ENCODE results near the gene LRFN2. TPM values are rescaled to one million over a fixed set of nuclear protein-coding genes. Genes with fewer than 3 reads are reported as not detected.

The LRFN2 gene
- total RNA-seq, 1 experiment from 2014 or later: not detected

DNA sequence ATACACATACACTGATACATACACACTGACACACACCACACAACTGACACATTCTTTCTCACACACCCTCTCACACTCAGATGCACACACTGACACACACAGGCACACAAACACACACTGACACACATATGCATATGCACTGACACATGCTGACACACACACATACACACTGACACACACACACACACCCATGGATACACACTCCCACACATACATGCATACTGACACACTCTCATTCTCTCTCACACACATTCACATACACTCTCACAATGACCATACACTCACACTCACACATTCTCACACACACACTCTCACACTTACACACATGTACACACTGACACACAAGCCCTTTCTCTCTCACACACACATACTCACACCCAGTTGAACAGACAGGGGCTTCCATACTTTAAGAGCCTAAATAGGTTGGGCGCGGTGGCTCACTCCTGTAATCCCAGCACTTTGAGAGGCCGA lies 236.4 kb downstream of the LRFN2 start:
- Mint-ChIP-seq H3K27ac (ENCODE audit: unreplicated experiment) (no peak overlapping the region), H3K9me3 (ENCODE audit: unreplicated experiment) (no peaks in the 10 kb centered on the region), H3K4me1 (ENCODE audit: low read depth, unreplicated experiment) (no peaks in the 10 kb centered on the region), H3K4me3 (ENCODE audit: unreplicated experiment) (no peak overlapping the region), H3K27me3 (ENCODE audit: insufficient read depth, unreplicated experiment) (no peaks in the 10 kb centered on the region), H3K36me3 (ENCODE audit: insufficient read depth, unreplicated experiment) (no peaks in the 10 kb centered on the region)
- H3K36me3 ChIP-seq (ENCODE audit: control insufficient read depth, insufficient read depth, low read length): no peaks in the 10 kb centered on the region
- ChIA-PET CTCF (no interaction called here), POLR2A (no interaction called here)
- BruUV-seq (replicated peaks): no TSS peak
- intact Hi-C loops (cut with micrococcal nuclease; ENCODE audit: unreplicated experiment): no loop called here
- TF ChIP-seq, protein P1, sequence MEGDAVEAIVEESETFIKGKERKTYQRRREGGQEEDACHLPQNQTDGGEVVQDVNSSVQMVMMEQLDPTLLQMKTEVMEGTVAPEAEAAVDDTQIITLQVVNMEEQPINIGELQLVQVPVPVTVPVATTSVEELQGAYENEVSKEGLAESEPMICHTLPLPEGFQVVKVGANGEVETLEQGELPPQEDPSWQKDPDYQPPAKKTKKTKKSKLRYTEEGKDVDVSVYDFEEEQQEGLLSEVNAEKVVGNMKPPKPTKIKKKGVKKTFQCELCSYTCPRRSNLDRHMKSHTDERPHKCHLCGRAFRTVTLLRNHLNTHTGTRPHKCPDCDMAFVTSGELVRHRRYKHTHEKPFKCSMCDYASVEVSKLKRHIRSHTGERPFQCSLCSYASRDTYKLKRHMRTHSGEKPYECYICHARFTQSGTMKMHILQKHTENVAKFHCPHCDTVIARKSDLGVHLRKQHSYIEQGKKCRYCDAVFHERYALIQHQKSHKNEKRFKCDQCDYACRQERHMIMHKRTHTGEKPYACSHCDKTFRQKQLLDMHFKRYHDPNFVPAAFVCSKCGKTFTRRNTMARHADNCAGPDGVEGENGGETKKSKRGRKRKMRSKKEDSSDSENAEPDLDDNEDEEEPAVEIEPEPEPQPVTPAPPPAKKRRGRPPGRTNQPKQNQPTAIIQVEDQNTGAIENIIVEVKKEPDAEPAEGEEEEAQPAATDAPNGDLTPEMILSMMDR (IDR thresholded peaks at IDR 0.05; ENCODE audit: insufficient read depth in 1 of 2, low read depth in 1 of 2, low read length in 1 of 2, severe bottlenecking in 1 of 2, unreplicated experiment in 1 of 2): no peak
- no peaks in the 10 kb centered on the region for H3K4me1 ChIP-seq
- H3K27me3 ChIP-seq (replicated peaks; ENCODE audit: control insufficient read depth, insufficient read depth, low read length): no peaks in the 10 kb centered on the region; the same call in 1 of the 2 replicates
- no peak for DNase-seq
- H3K9me3 ChIP-seq: no peaks in the 10 kb centered on the region
- H3K4me3 ChIP-seq (ENCODE audit: low read depth, low read length): no peak overlapping the region

DNA sequence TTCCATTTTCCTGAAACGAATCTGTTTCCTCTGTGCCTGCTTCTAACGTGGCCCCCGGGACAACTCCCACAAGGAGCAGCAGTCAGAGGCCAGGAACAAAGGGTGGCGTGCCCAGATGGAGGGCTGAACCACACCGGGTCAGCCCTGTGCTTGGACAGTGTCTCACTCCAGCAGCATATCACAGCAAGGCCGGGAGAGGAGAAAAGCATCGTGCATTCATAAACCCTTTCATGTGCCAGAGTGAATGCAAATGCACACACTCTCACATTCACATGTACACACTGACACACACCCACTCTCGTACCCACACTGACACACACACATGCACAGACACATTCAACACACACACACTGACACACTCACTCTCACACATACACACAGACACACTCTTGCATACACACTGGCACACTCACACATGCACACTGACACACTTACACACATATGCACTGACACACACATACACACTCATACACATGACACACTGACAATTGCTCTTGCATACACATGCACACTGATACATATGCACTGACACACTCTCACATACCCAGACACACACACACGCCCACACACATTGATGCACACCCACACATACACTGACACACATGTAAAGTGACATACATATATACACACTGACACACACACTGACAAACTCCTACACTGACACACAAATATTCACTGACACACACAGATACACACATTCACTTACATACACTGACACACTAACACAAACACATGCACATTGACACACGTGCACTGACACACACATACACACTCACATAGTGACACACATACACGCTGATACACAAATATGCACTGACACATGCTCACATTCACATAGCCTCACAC lies 237.0 kb downstream of the LRFN2 start:
- H3K4me1 ChIP-seq: no peaks in the 10 kb centered on the region
- H3K4me3 ChIP-seq (ENCODE audit: low read depth, low read length): no peak overlapping the region
- no peaks in the 10 kb centered on the region for H3K36me3 Mint-ChIP-seq (ENCODE audit: insufficient read depth, unreplicated experiment)
- DNase-seq: no peak
- H3K27me3 Mint-ChIP-seq (ENCODE audit: insufficient read depth, unreplicated experiment): no peaks in the 10 kb centered on the region
- no peaks in the 10 kb centered on the region for H3K9me3 Mint-ChIP-seq (ENCODE audit: unreplicated experiment)
- H3K36me3 ChIP-seq (ENCODE audit: control insufficient read depth, insufficient read depth, low read length): no peaks in the 10 kb centered on the region
- ChIA-PET CTCF (interaction anchor here (0.6 kb wide), 1 partner anchor 20 kb away, joined by 3 read pairs; no protein-coding TSS in a partner anchor), POLR2A (no interaction called here)
- TF ChIP-seq, protein P1 (IDR thresholded peaks at IDR 0.05; ENCODE audit: insufficient read depth in 1 of 2, low read depth in 1 of 2, low read length in 1 of 2, severe bottlenecking in 1 of 2, unreplicated experiment in 1 of 2): no peak
- no peaks in the 10 kb centered on the region for H3K4me1 Mint-ChIP-seq (ENCODE audit: low read depth, unreplicated experiment)
- H3K4me3 Mint-ChIP-seq (ENCODE audit: unreplicated experiment): no peak overlapping the region
- no TSS peak for BruUV-seq (replicated peaks)
- H3K27me3 ChIP-seq (replicated peaks; ENCODE audit: control insufficient read depth, insufficient read depth, low read length): no peaks in the 10 kb centered on the region; the same call in 1 of the 2 replicates
- no peaks in the 10 kb centered on the region for H3K9me3 ChIP-seq
- intact Hi-C loops (cut with micrococcal nuclease; ENCODE audit: unreplicated experiment): loop anchor here (10.0 kb wide), 1 partner anchor 355 kb away; no protein-coding TSS in a partner anchor
- no peak overlapping the region for H3K27ac Mint-ChIP-seq (ENCODE audit: unreplicated experiment)

DNA sequence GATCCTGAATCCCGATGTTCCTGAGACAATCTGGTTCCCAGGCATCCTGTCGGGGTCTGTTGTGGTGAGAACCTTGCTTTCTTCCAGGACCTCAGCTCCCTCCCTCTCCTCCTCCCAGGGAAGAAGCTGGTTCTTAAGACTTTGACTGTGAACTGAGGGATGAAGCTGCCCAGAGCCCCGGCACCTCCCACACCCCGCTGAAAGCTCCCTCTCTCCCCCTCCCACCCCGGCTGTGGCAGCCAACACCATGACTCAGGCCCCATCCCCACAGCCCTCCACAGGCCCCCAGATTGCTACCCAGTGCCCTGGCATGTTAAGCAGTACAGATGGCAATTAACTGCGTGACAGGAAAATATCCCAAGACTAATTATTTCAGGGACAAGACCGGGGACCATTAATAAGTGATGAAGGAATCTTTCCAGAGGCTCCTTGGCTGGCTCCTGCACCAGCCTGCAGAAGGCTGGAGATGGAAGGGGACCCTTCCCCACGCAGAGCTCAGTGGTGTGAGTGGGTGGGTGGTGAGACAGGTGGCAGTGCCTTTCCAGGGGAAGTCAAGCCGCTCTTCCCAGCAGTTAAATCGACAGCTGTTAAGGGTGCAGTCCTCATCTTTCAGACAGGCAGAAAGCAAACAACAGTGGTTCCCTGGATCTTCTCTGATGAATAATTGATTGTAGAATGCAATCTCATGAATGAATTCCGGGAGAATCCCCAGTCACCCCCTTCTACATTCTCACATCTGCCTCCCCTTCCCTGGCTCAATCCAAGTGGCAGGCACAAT lies 237.9 kb downstream of the LRFN2 start:
- Histone ChIP-seq H3K36me3 (ENCODE audit: control insufficient read depth, insufficient read depth, low read length) (no peaks in the 10 kb centered on the region), H3K27me3 (replicated peaks; ENCODE audit: control insufficient read depth, insufficient read depth, low read length) (no peaks in the 10 kb centered on the region; the same call in 1 of the 2 replicates), H3K4me1 (no peaks in the 10 kb centered on the region), H3K9me3 (no peaks in the 10 kb centered on the region), H3K4me3 (ENCODE audit: low read depth, low read length) (no peak overlapping the region)
- Mint-ChIP-seq H3K27me3 (ENCODE audit: insufficient read depth, unreplicated experiment) (no peaks in the 10 kb centered on the region), H3K4me3 (ENCODE audit: unreplicated experiment) (no peak overlapping the region), H3K4me1 (ENCODE audit: low read depth, unreplicated experiment) (no peaks in the 10 kb centered on the region), H3K9me3 (ENCODE audit: unreplicated experiment) (no peaks in the 10 kb centered on the region), H3K36me3 (ENCODE audit: insufficient read depth, unreplicated experiment) (no peaks in the 10 kb centered on the region), H3K27ac (ENCODE audit: unreplicated experiment) (no peak overlapping the region)
- DNase-seq: no peak
- intact Hi-C loops (cut with micrococcal nuclease; ENCODE audit: unreplicated experiment): loop anchor here (10.0 kb wide), 1 partner anchor 355 kb away; no protein-coding TSS in a partner anchor
- CTCF ChIA-PET: interaction anchor here (0.6 kb wide), 1 partner anchor 19 kb away, joined by 3 read pairs; no protein-coding TSS in a partner anchor
- TF ChIP-seq, protein P1 (IDR thresholded peaks at IDR 0.05; ENCODE audit: insufficient read depth in 1 of 2, low read depth in 1 of 2, low read length in 1 of 2, severe bottlenecking in 1 of 2, unreplicated experiment in 1 of 2): no peak
- no TSS peak for BruUV-seq (replicated peaks)
- POLR2A ChIA-PET: no interaction called here

All from Caco-2 (cell line).